Skeletal muscle cell (primary cell): ENCODE measurements around the gene OGFOD2.
"Not testable (repeated sequence)": the region's sequence is repeated elsewhere in the genome, so short reads cannot be mapped to it uniquely, and the experiment has no call there.

Experiments
- DNase-seq: peaks from one replicate; pipeline ENCODE4 v3.0.0-alpha.2; 2010; ENCODE audit warnings: low read depth
- H3K4me3 ChIP-seq: 2 replicates; pipeline ENCODE4 v1.5.1; 2011; ENCODE audit warnings: low read depth, mild to moderate bottlenecking, control low read depth, low read length, moderate library complexity

The OGFOD2 gene

DNA sequence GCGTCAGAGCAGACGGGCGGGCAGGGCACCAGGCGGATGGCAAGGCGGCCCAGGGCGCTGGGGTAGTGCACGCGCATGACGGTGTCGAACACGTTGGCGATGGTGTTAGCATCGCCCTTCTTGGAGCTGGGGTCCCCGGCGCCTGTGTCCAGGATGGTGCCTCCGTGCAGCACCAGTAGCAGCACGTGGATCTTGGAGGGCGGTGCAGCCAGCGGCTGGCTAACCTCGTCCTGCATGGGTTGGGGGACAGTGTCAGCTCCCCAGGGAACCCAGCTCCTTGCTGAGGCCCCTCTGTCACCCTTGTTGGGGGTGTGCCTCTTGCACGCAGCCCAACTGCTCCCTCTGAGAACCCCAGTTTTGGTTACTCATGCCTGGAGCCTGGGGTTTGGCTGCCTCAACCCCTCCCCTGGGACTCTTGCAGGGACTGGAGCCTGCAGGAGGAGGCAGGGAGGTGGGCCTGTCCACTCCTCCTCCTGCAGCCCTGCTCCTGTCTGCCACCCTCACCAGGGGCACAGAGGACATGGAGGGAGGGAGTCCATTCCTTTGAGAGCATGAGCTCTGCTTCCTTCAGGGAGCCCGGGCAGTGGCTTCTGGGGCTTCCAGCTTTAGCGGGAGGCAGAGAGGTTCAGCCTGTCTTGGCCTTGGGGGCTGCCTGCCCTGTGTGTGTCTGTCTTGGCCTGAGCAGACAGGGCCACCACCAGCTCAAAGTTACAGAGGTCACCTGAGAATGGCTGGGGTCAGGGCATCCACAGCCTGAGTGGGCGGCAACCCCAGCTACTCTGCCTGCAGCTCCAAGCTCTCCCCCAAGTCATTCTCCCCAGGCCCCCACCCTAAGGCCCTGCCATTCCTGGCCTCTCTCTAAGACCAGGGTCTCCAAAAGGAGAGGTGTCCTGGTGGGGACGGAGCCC lies 22.6 kb downstream of the OGFOD2 start:
- no peak overlapping the region for H3K4me3 ChIP-seq
- no peak for DNase-seq

DNA sequence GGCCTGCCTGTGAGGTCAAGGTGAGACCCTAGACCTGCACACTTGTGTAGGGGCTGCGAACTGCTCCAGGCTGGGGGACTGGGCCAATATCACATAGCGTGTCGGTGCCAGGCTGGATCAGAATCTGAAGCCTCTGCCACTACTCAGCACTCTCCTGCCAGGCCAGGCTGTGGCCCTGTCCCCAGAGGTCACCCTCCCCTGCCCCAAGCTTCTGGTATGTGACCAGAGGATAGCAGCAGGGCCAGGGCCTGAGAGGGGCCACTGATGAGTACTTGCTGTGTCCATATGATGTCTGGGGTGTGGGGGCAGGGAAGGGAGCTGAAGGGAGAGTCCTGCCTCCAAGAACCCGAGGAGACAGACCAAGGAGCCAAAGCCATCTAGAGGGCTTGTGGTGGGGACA lies 23.3 kb downstream of the OGFOD2 start:
- H3K4me3 ChIP-seq = no peak overlapping the region
- DNase-seq = no peak

DNA sequence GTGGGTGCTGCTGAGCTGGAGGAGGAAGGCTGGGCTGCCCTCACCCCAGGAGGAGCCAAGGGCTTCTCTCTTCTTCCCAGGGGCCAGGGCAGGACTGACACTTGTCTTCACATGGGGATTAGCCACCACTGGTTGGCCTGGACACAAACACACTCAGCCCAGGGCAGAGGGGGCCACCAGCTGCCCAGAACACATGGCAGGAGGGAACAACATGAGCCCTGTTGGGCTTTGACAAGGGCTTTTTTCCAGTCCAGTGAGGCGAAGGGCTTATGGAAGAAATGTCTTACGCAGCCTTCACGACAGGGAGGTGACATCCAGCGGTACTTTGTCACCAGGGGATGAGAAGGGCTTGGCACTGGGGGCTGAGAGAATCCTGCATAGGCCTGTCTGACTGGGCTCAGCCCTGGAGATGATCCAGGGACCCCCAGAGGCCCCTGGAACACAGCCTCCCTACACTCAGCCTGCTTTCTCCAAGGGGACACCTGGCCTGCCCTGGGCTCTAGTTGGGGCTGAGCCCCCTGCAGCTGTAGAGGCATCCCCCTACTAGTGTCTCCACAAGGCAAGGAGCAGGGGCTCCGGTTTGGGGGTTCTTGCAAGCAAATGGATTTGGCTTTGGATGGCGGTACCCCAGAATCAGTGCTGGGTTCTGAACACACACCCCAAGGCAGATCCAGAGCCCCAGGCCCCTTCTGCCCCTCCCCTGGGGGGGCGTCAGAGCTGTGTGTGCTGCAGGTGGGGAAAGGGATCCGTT lies 24.3 kb downstream of the OGFOD2 start:
- no peak for DNase-seq
- H3K4me3 ChIP-seq = no peak overlapping the region

DNA sequence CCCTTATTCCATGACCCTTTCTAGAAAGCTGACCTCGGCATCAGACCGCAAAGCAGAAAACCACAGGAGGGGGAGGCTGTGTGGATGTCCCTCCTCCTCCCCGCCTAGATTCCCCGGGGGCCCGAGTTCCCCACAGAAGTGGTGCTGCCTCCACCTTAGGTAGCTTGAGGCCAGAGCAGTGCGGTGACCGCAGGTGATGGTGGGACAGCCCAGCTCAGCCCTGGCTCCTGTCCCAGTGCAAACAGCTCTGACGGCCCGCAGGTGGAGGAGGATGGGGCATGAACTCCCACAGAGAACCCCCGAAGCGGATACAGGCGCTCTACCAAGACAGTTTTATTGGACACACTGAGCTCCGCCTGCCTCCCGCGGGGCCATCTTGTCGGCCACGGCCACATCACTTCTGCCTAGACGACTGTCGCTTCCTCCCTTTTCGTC lies 25.0 kb downstream of the OGFOD2 start:
- H3K4me3 ChIP-seq = no peak overlapping the region
- DNase-seq = no peak

DNA sequence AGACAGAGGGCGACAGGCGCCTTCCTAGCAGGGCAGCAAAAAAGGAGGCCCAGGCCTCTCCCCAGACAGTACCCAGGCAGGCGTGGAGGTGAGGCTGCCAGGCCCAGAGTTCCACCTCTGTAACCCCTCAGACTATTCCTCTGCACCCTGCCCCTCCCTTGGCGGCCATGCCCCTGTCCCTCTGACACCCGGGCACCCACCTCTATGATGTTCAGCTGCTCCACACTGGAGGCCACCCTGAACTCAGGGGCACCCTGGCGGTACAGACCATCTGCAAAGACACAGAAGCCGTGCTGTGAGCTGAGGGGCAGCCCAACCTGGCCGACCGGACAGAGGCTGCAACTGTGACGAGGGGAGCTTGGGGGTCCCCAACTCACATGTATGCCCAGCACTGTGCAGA lies 25.5 kb downstream of the OGFOD2 start:
- no peak for DNase-seq
- H3K4me3 ChIP-seq = no peak overlapping the region

DNA sequence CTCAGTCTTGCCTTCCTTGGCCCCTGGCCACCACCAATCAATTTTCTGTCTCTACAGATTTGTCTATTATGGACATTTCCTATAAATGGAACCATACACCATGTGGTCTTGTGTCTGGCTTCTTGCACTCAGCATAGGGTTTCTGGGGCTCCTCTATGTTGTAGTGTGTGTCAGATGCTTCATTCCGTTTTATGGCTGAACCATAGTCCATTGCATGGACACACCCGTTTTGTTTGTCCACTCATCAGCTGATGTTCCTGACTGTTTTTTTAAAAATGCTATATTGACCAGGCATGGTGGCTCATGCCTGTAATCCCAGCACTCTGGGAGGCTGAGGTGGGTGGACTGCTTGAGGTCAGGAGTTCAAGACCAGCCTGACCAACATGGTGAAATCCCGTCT lies 26.4 kb downstream of the OGFOD2 start:
- no peak for DNase-seq
- no peak overlapping the region for H3K4me3 ChIP-seq

DNA sequence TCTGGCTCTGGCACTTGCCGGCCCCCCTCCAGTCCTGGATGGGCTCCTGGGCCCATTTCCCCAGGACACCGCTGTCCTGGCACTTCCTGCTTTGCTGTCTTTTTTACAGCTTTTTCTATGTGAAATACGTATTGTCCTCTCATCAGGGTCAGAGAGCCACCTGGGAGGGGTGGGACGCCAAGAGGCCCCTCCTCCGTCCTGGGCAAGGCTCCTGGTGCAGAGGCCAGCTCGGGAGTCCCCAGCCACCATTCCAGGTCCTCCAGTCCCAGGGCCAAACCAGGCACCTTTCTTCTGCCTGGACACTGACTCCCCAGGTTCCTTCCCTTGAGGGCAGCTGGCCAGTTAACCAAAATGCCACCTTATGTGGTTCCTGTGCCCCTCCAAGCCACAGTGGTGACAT lies 28.2 kb downstream of the OGFOD2 start:
- no peak overlapping the region for H3K4me3 ChIP-seq
- DNase-seq = no peak

DNA sequence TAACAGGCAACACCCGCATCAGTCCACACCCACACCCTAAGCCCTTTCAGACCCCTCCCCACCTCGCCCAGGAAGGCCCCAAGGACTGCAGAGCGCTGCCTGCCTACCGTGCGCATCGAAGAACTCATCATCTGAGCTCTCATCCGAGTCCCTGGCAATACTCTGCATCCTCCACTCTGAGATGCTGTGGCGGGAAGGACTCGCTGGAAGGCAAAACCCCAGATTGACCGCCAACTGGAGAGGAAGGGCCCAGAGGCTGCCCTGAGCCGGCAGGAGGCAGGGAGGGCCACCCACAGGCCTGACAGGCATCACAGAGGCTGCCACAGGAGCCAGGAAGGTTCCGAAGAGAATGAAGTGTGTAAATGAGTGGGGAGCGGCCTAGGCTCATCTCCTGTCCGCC lies 29.2 kb downstream of the OGFOD2 start:
- H3K4me3 ChIP-seq = no peak overlapping the region
- no peak for DNase-seq

DNA sequence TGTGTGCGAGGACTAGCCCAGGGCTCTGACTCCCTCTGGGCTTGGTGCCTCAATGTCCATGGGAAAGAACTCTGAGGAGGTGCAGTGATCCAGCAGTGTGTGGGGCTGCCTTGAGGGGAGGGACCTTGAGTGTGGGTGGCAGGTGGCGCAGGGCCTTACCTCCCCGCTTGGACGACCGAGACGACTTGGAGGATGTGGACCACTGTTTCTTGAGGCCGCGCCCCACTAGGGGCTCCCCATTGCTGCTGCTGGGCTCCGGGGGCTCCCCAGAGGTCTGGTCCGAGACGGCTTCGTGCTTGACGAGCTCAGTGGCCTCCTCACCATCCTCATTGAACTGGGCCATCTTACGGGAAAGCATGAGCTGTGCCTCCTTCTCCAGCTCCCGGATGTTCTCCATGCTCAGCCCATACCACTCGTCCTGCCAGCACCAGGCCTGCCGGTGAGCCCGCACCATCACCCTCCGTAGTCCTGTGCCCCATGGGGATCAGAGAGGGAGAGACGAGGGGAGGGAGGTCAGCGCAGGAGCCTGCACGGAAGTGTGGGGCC lies 30.1 kb downstream of the OGFOD2 start:
- DNase-seq = no peak
- no peak overlapping the region for H3K4me3 ChIP-seq

DNA sequence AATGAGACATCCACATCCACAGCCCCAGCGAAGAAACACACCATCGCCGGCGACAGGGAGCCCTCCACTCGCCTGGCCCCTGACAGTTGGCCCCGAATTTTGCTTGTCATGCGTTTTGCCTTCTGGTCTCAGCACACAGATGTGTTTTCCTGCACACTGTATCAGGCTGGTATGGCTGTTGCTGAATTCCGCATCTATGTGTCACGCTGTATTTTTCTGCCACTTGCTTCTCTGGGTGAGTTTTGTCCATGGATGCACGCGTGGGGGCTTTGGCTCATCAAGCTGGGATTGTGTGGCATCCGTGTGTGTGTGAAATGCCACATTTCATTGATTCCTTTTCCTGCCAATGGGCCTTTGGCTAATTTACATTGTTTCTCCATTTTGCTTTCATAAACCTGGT lies 31.9 kb downstream of the OGFOD2 start:
- DNase-seq = no peak
- no peak overlapping the region for H3K4me3 ChIP-seq

DNA sequence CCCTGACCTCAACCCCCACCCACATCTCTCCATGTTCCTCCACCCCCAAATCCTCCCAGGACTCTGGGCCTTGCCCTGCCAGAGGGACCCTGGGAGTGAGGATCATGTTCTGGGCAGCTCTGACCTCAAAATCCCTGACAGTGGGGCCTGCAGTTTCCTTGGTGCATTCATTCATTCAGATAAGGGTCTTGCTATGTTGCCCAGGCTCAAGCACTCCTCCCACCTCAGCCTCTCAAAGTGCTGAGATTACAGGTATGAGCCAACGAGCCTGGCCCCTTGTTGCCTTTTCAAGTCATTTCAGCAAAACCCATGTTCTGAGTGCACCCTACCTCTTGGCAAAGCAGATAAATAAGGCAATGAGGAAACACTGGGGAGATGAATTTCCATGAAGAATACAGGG lies 35.1 kb downstream of the OGFOD2 start:
- no peak for DNase-seq
- no peak overlapping the region for H3K4me3 ChIP-seq

DNA sequence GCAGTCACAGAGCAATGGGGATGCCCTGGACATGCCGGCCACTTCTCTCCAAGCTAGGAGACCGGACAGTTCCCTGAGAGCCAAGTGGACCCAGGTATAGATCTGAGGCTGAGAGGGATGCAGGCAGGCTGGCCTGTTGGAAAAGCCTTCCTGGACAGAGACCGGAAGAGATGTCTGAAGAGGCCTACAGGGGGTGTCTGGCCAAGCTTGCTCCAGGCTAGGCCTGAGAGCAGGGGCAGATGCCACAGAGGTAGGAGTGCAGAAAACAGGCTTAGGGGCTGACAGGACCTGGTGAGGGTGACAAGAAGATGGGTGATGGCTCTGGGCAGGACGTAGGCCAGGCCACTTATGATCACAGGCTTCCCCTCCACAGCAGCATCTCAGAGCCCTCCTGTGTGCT lies 35.6 kb downstream of the OGFOD2 start:
- DNase-seq = no peak
- H3K4me3 ChIP-seq = no peak overlapping the region

DNA sequence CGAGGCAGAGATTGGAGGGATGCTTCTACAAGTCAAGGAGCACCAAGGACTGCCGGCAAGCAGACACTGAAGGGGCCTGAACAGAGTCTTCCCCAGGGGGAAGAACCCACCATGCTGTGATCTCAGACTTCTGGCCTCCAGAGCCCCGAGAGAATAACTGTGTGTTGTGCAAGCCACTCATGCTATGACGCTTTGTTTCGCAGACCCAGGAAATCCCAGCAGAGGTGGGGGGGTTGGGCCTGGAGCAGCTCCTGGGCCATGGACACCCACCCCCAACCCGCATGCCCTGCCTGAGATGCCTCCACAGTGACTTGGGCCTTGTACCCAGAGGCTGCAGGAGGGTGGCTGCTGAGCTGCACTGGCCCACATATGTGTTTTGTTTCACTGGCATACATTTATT lies 36.7 kb downstream of the OGFOD2 start:
- H3K4me3 ChIP-seq = no peak overlapping the region
- no peak for DNase-seq

DNA sequence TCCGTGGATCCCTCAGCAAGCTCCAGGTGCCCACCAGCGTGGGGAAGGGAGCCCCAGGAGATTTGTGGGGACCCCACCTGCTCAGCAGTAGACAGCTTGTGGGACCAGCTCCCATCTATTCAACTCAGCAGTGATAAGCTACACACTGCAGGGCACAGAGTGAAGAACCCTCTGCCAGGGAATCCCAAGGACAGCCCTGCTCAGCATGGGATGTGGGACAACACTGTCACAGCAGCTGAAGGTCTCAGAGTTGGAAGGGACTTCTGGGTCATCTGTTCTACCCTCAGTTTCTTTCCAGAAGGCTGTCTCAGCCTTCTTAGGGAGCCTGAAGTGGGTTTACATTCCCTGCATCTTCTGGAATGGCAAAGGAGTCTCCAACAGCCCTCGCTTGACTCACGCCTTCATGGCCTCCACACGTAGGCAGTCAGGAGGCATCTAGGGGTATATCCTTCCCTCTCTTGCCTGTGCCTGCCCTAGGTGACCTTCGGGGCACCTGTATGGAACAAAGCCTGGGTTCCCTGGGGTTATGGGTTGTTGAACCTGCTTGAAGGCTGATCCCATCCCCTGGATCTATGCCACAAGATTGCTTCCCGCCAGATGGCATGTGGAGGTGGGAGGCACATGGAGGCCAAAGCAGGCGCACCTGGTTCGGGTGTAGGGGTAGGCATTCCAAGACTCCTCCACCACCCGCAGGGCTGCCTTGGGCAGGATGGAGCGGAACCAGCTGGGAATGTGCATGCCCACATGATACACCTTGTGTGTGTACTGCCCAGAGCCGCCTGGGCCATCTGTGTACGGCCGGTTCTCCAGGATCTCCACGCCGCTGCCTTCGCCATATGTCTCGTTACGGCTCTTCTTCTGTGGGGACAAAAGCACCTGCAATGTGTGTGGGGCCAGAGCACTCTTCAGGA lies 38.4 kb downstream of the OGFOD2 start:
- no peak for DNase-seq
- no peak overlapping the region for H3K4me3 ChIP-seq

DNA sequence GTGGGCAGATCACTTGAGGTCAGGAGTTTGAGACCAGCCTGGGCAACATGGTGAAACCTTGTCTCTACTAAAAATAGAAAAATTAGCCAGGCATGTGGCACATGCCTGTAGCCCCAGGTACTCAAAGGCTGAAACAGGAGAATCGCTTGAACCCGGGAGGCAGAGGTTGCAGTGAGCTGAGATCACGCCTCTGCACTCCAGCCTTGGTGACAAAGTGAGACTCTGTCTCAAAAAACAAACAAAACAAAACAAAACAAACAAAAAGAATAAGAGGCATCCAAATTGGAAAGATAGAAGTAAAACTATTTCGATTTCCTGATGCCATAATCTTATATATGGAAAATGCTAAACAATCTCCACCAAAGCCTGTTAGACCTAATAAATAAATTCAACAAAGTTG lies 39.4 kb downstream of the OGFOD2 start:
- H3K4me3 ChIP-seq, DNase-seq: not testable (repeated sequence)

DNA sequence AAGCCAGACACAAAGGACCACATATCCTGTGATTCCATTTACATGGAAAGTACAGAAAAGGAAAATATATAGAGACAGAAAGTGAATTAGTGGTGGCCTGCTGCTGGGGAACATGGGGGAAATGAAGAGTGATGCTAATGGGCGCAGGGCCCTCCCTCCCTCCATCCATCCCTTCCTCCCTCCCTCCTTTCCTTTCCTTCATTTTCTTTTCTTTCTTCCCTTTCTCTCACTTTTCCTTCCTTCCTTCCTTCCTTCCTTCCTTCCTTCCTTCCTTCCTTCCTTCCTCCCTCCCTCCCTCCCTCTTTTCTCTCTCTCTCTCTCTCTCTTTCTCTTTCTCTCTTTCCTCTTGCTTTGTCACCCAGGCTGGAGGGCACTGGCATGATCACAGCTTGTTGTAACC lies 42.7 kb downstream of the OGFOD2 start:
- no peak for DNase-seq
- H3K4me3 ChIP-seq = no peak overlapping the region

DNA sequence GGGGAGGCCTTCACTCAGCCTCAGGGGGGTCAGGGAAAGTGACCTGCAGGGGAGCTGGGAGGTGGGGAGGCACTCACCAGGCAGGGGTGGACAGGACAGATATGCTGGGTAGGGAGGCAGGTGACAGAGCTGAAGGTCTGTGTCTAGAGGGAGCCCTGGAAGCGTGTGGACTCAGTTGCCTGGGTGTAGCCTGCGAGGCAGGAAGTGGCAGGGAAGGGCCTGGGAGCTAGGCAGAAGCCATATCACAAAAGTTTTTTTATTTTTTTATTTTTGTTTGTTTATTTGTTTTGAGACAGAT lies 44.7 kb downstream of the OGFOD2 start:
- H3K4me3 ChIP-seq = no peak overlapping the region
- no peak for DNase-seq

DNA sequence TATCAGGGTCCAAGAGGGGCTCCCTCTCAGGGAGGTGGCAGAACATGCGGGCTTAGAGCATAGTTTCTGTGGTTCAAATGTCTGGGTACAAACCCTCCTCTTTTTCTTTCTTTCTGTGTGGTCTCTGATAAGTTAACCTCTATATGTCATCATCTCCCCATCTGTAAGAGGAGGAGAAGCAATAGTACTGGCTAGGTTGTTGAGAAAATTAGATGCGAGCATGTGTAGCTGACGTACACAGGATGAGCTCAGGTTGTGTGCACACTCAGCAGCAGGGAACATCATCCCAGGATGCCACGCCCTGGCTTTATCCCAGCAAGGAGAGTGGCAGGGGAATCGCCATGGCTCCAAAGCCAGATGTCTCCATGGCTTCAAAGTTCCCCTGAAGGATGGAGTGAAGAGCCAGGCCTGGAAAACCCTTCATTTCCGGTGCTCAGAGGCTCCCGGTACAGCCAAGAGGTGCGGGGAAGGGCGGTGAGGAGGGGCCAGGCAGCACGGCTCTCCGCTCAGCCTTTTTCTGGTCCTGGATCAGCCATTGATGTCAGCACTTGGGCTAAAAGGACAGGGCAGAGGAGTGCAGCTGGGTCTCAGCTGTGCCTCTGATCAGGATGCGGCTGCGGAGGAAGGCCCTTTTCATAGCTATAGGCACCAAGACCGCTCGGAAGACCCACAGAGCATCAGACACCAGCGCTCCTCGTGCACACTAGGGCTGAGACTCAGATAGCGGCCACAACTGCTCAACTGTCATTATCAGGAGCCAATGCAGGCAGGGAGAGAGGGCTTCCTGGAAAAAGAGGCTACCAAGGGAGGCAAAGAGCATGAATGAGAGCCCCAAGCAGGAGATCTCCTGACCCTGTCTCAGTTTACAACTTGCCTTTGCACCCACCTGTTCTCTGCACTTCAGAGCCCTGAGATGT lies 46.9 kb downstream of the OGFOD2 start:
- no peak for DNase-seq
- H3K4me3 ChIP-seq = no peak overlapping the region

DNA sequence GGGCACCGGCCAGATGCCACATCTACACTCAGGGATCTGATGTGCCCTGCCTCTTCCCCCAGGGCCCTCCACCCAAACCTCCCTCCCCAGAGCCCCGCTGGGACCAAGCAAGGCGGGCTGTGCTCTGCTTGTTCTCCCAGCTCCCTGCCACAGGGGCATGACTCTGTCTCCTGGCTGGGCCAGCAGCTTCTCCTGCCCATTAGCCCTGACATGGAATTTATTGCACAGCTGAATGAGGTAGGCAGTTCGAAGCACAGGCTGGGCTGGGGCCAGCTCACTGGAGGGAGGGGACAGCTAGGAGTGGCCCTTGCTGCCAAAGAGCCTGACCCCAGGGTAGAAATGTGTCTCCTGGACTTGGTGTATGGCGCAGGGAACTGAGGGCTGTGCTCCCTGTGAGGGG lies 47.8 kb downstream of the OGFOD2 start:
- no peak for DNase-seq

More for the DNA sequence above, 47.8 kb downstream of the OGFOD2 start:
- H3K4me3 ChIP-seq = no peak overlapping the region
